Peyer's patch (tissue), 4 donors: ENCODE data around the gene CD248.

Experiments
- CTCF ChIP-seq, 6 experiments: fragments of 450-650 bp in 4 of 6; fragments of 200-600 bp in 2 of 6; sonication (generic) in 1 of 6; IDR thresholded peaks; one replicate each; pipeline ENCODE4 v1.5.1; 2017 to 2019; ENCODE audit warnings: antibody characterized with exemption in 6 of 6, mild to moderate bottlenecking in 3 of 6, moderate library complexity in 1 of 6
- POLR2A ChIP-seq, 2 donors: fragments of 450-650 bp; IDR thresholded peaks; one replicate each; pipeline ENCODE4 v1.5.1; 2017; ENCODE audit warnings: antibody characterized with exemption in 2 of 2, mild to moderate bottlenecking in 2 of 2, moderate library complexity in 2 of 2

DNA sequence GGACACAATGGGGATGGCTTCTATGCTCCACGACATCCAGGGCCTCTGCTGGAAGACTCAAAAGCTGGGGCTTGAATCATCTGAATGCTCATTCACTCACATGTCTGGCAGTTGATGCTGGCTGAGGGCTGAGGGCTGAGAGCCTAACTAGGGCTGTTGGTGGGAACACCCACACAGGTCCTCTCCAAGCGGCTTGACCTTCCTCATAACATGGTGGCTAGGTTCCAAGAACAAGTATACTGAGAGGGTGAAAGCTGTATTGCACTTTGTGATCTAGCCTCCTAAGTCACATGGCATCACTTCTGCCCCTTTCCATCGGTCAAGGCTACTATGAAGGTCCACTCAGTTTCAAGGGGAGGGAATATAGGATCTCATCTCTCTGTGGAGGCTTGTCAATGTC lies 17.7 kb downstream of the CD248 start:
- TF ChIP-seq POLR2A (IDR thresholded peaks at IDR 0.05) (no peak), CTCF (IDR thresholded peaks at IDR 0.05) (no peak)
